WTC11 (cell line): Measurements from ENCODE around the gene CENPU. TPM values are rescaled to one million over a fixed set of nuclear protein-coding genes. Genes with fewer than 3 reads are reported as not detected.

Experiments
- ATAC-seq: fragments of 200-7000 bp; cut with Tn5 transposase; 2 replicates; pipeline ENCODE4 v1.10.0; 2021; ENCODE audit warnings: mild to moderate bottlenecking, moderate library complexity
- CTCF ChIA-PET: fragments of 300-600 bp; sonication (Branson Sonifier 250); formaldehyde crosslinking; loops from one replicate; lab custom pipeline; 2021; ENCODE audit warnings: antibody characterized with exemption; lab: Charles Lee
- POLR2A ChIA-PET: fragments of 350-600 bp; sonication (Branson Sonifier 250); formaldehyde crosslinking; loops from one replicate; lab custom pipeline; 2021; ENCODE audit warnings: antibody characterized with exemption; lab: Charles Lee
- DNase-seq: peaks from one replicate; pipeline ENCODE4 v3.0.0; 2021; ENCODE audit warnings: low spot score
- H3K27ac Mint-ChIP-seq: 2 replicates; pipeline ENCODE4 v1.8.0; 2021; ENCODE audit warnings: mixed read lengths
- H3K27me3 Mint-ChIP-seq: 2 replicates; pipeline ENCODE4 v1.8.0; 2021; ENCODE audit warnings: low read depth, mild to moderate bottlenecking, moderate library complexity, mixed read lengths
- H3K36me3 Mint-ChIP-seq: 2 replicates; pipeline ENCODE4 v1.8.0; 2021; ENCODE audit warnings: mixed read lengths
- H3K4me1 Mint-ChIP-seq: 2 replicates; pipeline ENCODE4 v1.8.0; 2022; ENCODE audit warnings: mixed read lengths
- H3K4me3 Mint-ChIP-seq: 2 replicates; pipeline ENCODE4 v1.8.0; 2021; ENCODE audit warnings: mild to moderate bottlenecking, moderate library complexity, mixed read lengths
- H3K9me3 Mint-ChIP-seq: 2 replicates; pipeline ENCODE4 v1.8.0; 2021; ENCODE audit warnings: mixed read lengths
- ATF2 ChIP-seq: sonication (generic); formaldehyde crosslinking; IDR thresholded peaks from 2 replicates; pipeline ENCODE4 v1.8.1; 2022; ENCODE audit warnings: low read depth, missing genetic modification reagents, borderline replicate concordance
- CBFB ChIP-seq: sonication (generic); formaldehyde crosslinking; IDR thresholded peaks from 2 replicates; pipeline ENCODE4 v1.8.1; 2022; ENCODE audit warnings: mild to moderate bottlenecking, low read depth, missing genetic modification reagents
- CREB1 ChIP-seq: sonication (generic); formaldehyde crosslinking; IDR thresholded peaks from 2 replicates; pipeline ENCODE4 v1.8.0; 2023; ENCODE audit warnings: mild to moderate bottlenecking, missing genetic modification reagents
- ELF4 ChIP-seq: sonication (generic); formaldehyde crosslinking; IDR thresholded peaks from 2 replicates; pipeline ENCODE4 v1.8.1; 2022; ENCODE audit warnings: low read depth, mild to moderate bottlenecking, moderate library complexity, missing genetic modification reagents
- ESRRA ChIP-seq: sonication (generic); formaldehyde crosslinking; IDR thresholded peaks from 2 replicates; pipeline ENCODE4 v1.8.1; 2022; ENCODE audit warnings: mild to moderate bottlenecking, missing genetic modification reagents, borderline replicate concordance
- FOXJ3 ChIP-seq: sonication (generic); formaldehyde crosslinking; IDR thresholded peaks from 2 replicates; pipeline ENCODE4 v1.9.0; 2021; ENCODE audit warnings: missing genetic modification reagents, mild to moderate bottlenecking, borderline replicate concordance
- FOXK1 ChIP-seq: sonication (generic); formaldehyde crosslinking; IDR thresholded peaks from 2 replicates; pipeline ENCODE4 v1.8.0; 2022; ENCODE audit warnings: mild to moderate bottlenecking, moderate library complexity, missing genetic modification reagents
- GRHL2 ChIP-seq: fragments of 250-450 bp; sonication (Bioruptor Pico); IDR thresholded peaks from 2 replicates; pipeline ENCODE4 v1.8.0; 2022; ENCODE audit warnings: mild to moderate bottlenecking, moderate library complexity; ENCODE audit not compliant: insufficient replicate concordance, severe bottlenecking
- IRF1 ChIP-seq: sonication (generic); formaldehyde crosslinking; IDR thresholded peaks from 2 replicates; pipeline ENCODE4 v1.8.0; 2023; ENCODE audit warnings: missing genetic modification reagents
- MLX ChIP-seq: sonication (generic); formaldehyde crosslinking; IDR thresholded peaks from 2 replicates; pipeline ENCODE4 v1.8.1; 2023; ENCODE audit warnings: mild to moderate bottlenecking, missing genetic modification reagents, moderate library complexity
- NFATC4 ChIP-seq: fragments of 250-450 bp; sonication (Bioruptor Pico); IDR thresholded peaks from 2 replicates; pipeline ENCODE4 v1.9.0; 2021; ENCODE audit warnings: mild to moderate bottlenecking
- NFE2L1 ChIP-seq: sonication (generic); formaldehyde crosslinking; IDR thresholded peaks from 2 replicates; pipeline ENCODE4 v1.8.1; 2023; ENCODE audit warnings: missing genetic modification reagents
- NR1H2 ChIP-seq: sonication (generic); formaldehyde crosslinking; IDR thresholded peaks from 2 replicates; pipeline ENCODE4 v1.9.0; 2021; ENCODE audit warnings: mild to moderate bottlenecking, moderate library complexity, missing genetic modification reagents
- NR3C1 ChIP-seq: sonication (generic); formaldehyde crosslinking; conservative IDR thresholded peaks from 2 replicates; pipeline ENCODE4 v1.8.1; 2023; ENCODE audit warnings: low read depth, mild to moderate bottlenecking, missing genetic modification reagents
- OVOL2 ChIP-seq: fragments of 250-450 bp; sonication (Bioruptor Pico); IDR thresholded peaks from 2 replicates; pipeline ENCODE4 v1.9.0; 2021; ENCODE audit warnings: mild to moderate bottlenecking, borderline replicate concordance
- PRRX2 ChIP-seq: fragments of 250-450 bp; sonication (Bioruptor Pico); IDR thresholded peaks from 2 replicates; pipeline ENCODE4 v1.8.0; 2021; ENCODE audit warnings: mild to moderate bottlenecking
- SMAD3 ChIP-seq: sonication (generic); formaldehyde crosslinking; IDR thresholded peaks from 2 replicates; pipeline ENCODE4 v1.8.0; 2022; ENCODE audit warnings: missing genetic modification reagents, mild to moderate bottlenecking, borderline replicate concordance
- TP53 ChIP-seq: sonication (generic); formaldehyde crosslinking; IDR thresholded peaks from 2 replicates; pipeline ENCODE4 v1.8.1; 2023; ENCODE audit warnings: mild to moderate bottlenecking, missing genetic modification reagents
- ZMAT4 ChIP-seq: fragments of 250-450 bp; sonication (Bioruptor Pico); IDR thresholded peaks from 2 replicates; pipeline ENCODE4 v1.9.0; 2021; ENCODE audit warnings: mild to moderate bottlenecking
- ZNF121 ChIP-seq: sonication (generic); formaldehyde crosslinking; IDR thresholded peaks from 2 replicates; pipeline ENCODE4 v1.8.0; 2023; ENCODE audit warnings: missing genetic modification reagents
- ZNF138 ChIP-seq: sonication (generic); formaldehyde crosslinking; conservative IDR thresholded peaks from 2 replicates; pipeline ENCODE4 v1.8.1; 2022; ENCODE audit warnings: mild to moderate bottlenecking, moderate library complexity, missing genetic modification reagents
- ZNF396 ChIP-seq: fragments of 250-450 bp; sonication (Bioruptor Pico); IDR thresholded peaks from 2 replicates; pipeline ENCODE4 v1.8.0; 2021; ENCODE audit warnings: mild to moderate bottlenecking, moderate library complexity, borderline replicate concordance
- ZNF423 ChIP-seq: fragments of 250-450 bp; sonication (Bioruptor Pico); IDR thresholded peaks from 2 replicates; pipeline ENCODE4 v2.1.2; 2022; ENCODE audit warnings: mild to moderate bottlenecking, moderate library complexity
- ZNF425 ChIP-seq: fragments of 250-450 bp; sonication (Bioruptor Pico); conservative IDR thresholded peaks from 2 replicates; pipeline ENCODE4 v1.9.0; 2021; ENCODE audit warnings: mild to moderate bottlenecking
- total RNA-seq: library from RNA; stranded (reverse); gene quantifications from 3 replicates; pipeline ENCODE4 v1.2.3, GENCODE V29; 2021

Gene CENPU
- total RNA-seq, 1 experiment from 2014 or later = 60.5 TPM

- no peak for TF ChIP-seq GRHL2 (CRISPR knock-in tag)
- no peak for TF ChIP-seq ZNF423 (CRISPR knock-in tag)
- TF ChIP-seq, all 79 proteins: peak for 0
- Mint-ChIP-seq H3K27me3 (no peaks in the 10 kb centered on the region), H3K9me3 (no peaks in the 10 kb centered on the region), H3K4me1 (peaks cover 7% of the 10 kb centered on the region), H3K36me3 (peaks cover 54% of the 10 kb centered on the region), H3K4me3 (no peak overlapping the region), H3K27ac (peak overlapping the region; percentile 28; the same call in 1 of the 2 replicates)
- DNase-seq = no peak
- ChIA-PET CTCF (interaction anchor here (1.0 kb wide), 1 partner anchor 430 kb away, joined by 5 read pairs; no protein-coding TSS in a partner anchor), POLR2A (no interaction called here)
- ATAC-seq = no peak
These were observed 39.4 kb downstream of the CENPU start for GRCh38 chr4:184694412-184694956.

GRCh38 chr4:184693056-184693455 lies 40.8 kb downstream of the CENPU start:
- Mint-ChIP-seq H3K4me1 (peaks cover 18% of the 10 kb centered on the region), H3K4me3 (no peak overlapping the region)
- no peak for TF ChIP-seq PRRX2
- no peak for TF ChIP-seq NFE2L1 (CRISPR knock-in tag)
- no peak for TF ChIP-seq MLX (CRISPR knock-in tag)
- TF ChIP-seq NR1H2 (CRISPR knock-in tag) = no peak
- TF ChIP-seq ZNF138 (CRISPR knock-in tag) = no peak
- TF ChIP-seq IRF1 = no peak
- no peak for TF ChIP-seq ZNF423 (CRISPR knock-in tag)
- no peak for TF ChIP-seq ZMAT4
- no peak for TF ChIP-seq CBFB (CRISPR knock-in tag)
- no peak for TF ChIP-seq FOXJ3 (CRISPR knock-in tag)
- TF ChIP-seq OVOL2 (CRISPR knock-in tag) = no peak
- no peak for TF ChIP-seq NFATC4 (CRISPR knock-in tag)
- TF ChIP-seq ELF4 (CRISPR knock-in tag) = no peak
- TF ChIP-seq ZNF425 (CRISPR knock-in tag) = no peak
- TF ChIP-seq, all 79 proteins: peak for 0
- Mint-ChIP-seq H3K27ac (peak overlapping the region; percentile 66; the same call in 1 of the 2 replicates), H3K9me3 (no peaks in the 10 kb centered on the region), H3K36me3 (peaks cover 53% of the 10 kb centered on the region), H3K27me3 (no peaks in the 10 kb centered on the region)
- POLR2A ChIA-PET = no interaction called here
- no peak for DNase-seq
- no peak for ATAC-seq
- CTCF ChIA-PET = no interaction called here

GRCh38 chr4:184689681-184690080 lies 44.2 kb downstream of the CENPU start:
- no peak overlapping the region for H3K4me3 Mint-ChIP-seq
- CTCF ChIA-PET = interaction anchor here (0.6 kb wide), 1 partner anchor 40 kb away, joined by 4 read pairs; the partner anchor contains the start of genes CASP3 and PRIMPOL
- POLR2A ChIA-PET = interaction anchor here (1.0 kb wide), 1 partner anchor 73 kb away, joined by 3 read pairs; no protein-coding TSS in a partner anchor

More at GRCh38 chr4:184689681-184690080, 44.2 kb downstream of the CENPU start:
- Mint-ChIP-seq H3K9me3 (no peaks in the 10 kb centered on the region), H3K27ac (no peak overlapping the region), H3K4me1 (peaks cover 16% of the 10 kb centered on the region), H3K27me3 (no peaks in the 10 kb centered on the region), H3K36me3 (peaks cover 22% of the 10 kb centered on the region)
- TF ChIP-seq NR3C1 (CRISPR knock-in tag) (no peak), ZNF396 (CRISPR knock-in tag) (no peak), ATF2 (CRISPR knock-in tag) (no peak), ESRRA (CRISPR knock-in tag) (no peak), TP53 (CRISPR knock-in tag) (no peak), ZNF423 (CRISPR knock-in tag) (no peak), FOXK1 (CRISPR knock-in tag) (no peak), ZNF121 (CRISPR knock-in tag) (no peak), SMAD3 (CRISPR knock-in tag) (no peak), CREB1 (no peak), ZNF425 (CRISPR knock-in tag) (no peak)
- DNase-seq = no peak
- ATAC-seq = no peak
